Hippocampal formation (tissue), 2 donors: Measurements from ENCODE around the gene CELF4.

Experiments
- DNase-seq, 2 donors: peaks; one replicate each; lab custom pipeline; 2025; lab: John Stamatoyannopoulos, UW

Gene CELF4

GRCh38 chr18:37391698-37392548 lies 173.7 kb downstream of the CELF4 start:
- DNase-seq: no peak

- no peak for DNase-seq
Measured at GRCh38 chr18:37391156-37391555, 174.4 kb downstream of the CELF4 start.

GRCh38 chr18:37390687-37391086 lies 174.9 kb downstream of the CELF4 start:
- no peak for DNase-seq

GRCh38 chr18:37389684-37390368 lies 175.8 kb downstream of the CELF4 start:
- DNase-seq: no peak

- no peak for DNase-seq
Measured at GRCh38 chr18:37389041-37389440, 176.6 kb downstream of the CELF4 start.

- no peak for DNase-seq
Measured at GRCh38 chr18:37388413-37388812, 177.2 kb downstream of the CELF4 start.

- no peak for DNase-seq
Measured at GRCh38 chr18:37385846-37386778, 179.5 kb downstream of the CELF4 start.

GRCh38 chr18:37383846-37384595 lies 181.6 kb downstream of the CELF4 start:
- no peak for DNase-seq

GRCh38 chr18:37383036-37383785 lies 182.4 kb downstream of the CELF4 start:
- DNase-seq: no peak

- no peak for DNase-seq
Measured at GRCh38 chr18:37381554-37381953, 184.0 kb downstream of the CELF4 start.

GRCh38 chr18:37380546-37381110 lies 185.0 kb downstream of the CELF4 start:
- DNase-seq: no peak

- DNase-seq: no peak
Measured at GRCh38 chr18:37378336-37379010, 187.1 kb downstream of the CELF4 start.

- no peak for DNase-seq
Measured at GRCh38 chr18:37375181-37375580, 190.4 kb downstream of the CELF4 start.

GRCh38 chr18:37368110-37368954 lies 197.3 kb downstream of the CELF4 start:
- DNase-seq: no peak

- peak in 1 of 2 donors; percentile 6 for DNase-seq
Measured at GRCh38 chr18:37364237-37364636, 201.4 kb downstream of the CELF4 start.

- DNase-seq: no peak
Measured at GRCh38 chr18:37362158-37362890, 203.3 kb downstream of the CELF4 start.

GRCh38 chr18:37361335-37362157 lies 204.1 kb downstream of the CELF4 start:
- DNase-seq: no peak
